Stimulated activated CD4-positive, alpha-beta T cell treated with anti-CD3 and anti-CD28 coated beads, TNF-alpha, amount 100 ng/mL, for 24 hours (primary cell): ENCODE results near the gene ZNF467.

ENCODE experiments used
- DNase-seq, 3 experiments: peaks; one replicate each; pipeline ENCODE4 v3.0.0-alpha.2; 2020; ENCODE audit warnings: low read depth in 3 of 3

Gene ZNF467

GRCh38 chr7:149748076-149748874, 25.1 kb downstream of the ZNF467 start:
- no peak for DNase-seq

DNA sequence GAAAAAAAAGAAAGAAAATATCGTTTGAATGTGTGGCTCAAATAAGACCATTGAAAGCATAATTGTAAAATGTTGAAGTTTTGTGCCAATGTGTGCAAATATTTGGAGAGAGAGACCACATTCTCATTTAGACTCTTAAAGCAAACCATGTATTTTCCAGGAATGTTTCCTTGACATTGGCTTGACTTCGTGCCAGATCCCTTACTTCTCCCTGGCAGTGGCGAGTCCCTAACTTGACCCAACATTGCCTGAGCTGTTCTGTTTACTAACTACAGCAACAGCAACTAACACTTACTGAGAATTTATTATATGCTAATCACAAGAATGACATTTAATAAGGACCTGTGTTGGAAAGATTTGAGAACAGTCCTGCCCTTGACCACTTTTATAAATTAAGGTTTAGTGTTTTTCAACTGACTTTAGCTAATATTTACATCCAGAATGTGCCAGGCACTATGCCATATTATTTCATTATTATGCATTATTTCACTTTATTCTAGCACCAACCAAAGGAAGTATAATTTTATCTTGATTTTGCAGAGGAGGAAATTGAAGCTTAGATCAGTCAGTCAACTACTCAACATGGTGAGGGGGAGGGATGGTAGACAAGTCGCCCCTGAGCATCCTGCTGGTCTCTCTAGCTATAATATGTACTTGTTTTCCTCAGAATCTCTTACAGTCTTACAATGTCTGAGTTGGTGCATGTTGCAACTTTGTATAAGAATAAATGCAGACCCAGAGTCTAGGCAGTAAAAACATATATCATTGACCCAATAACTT, 29.7 kb downstream of the ZNF467 start:
- no peak for DNase-seq

GRCh38 chr7:149742075-149742701, 31.2 kb downstream of the ZNF467 start:
- peak; percentile 31 to 63 (median 50) for DNase-seq

DNA sequence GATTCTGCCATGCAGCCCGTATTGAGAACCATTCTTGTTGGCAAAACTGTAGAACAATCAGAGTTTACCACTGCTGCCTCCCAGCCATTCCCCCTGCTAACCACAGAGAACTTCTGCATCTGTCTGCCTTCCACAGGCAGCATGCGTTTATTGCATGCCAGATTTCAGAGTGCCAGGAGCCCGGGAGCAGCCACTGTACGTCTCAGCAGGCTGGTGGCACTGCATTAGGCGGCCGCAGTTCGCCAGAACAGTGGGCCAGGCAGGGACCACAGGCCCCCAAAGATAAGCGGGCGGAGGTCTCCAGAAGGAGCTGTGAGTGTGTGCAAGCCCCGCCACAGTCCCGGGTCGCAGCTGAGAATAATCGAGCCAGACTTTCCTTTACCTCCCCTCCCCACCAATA, 31.8 kb downstream of the ZNF467 start:
- DNase-seq = no peak

GRCh38 chr7:149736478-149737360, 36.7 kb downstream of the ZNF467 start:
- no peak for DNase-seq

GRCh38 chr7:149735779-149736477, 37.5 kb downstream of the ZNF467 start:
- no peak for DNase-seq

GRCh38 chr7:149735181-149735602, 38.2 kb downstream of the ZNF467 start:
- DNase-seq = no peak

GRCh38 chr7:149734791-149735075, 38.7 kb downstream of the ZNF467 start:
- DNase-seq = no peak

DNA sequence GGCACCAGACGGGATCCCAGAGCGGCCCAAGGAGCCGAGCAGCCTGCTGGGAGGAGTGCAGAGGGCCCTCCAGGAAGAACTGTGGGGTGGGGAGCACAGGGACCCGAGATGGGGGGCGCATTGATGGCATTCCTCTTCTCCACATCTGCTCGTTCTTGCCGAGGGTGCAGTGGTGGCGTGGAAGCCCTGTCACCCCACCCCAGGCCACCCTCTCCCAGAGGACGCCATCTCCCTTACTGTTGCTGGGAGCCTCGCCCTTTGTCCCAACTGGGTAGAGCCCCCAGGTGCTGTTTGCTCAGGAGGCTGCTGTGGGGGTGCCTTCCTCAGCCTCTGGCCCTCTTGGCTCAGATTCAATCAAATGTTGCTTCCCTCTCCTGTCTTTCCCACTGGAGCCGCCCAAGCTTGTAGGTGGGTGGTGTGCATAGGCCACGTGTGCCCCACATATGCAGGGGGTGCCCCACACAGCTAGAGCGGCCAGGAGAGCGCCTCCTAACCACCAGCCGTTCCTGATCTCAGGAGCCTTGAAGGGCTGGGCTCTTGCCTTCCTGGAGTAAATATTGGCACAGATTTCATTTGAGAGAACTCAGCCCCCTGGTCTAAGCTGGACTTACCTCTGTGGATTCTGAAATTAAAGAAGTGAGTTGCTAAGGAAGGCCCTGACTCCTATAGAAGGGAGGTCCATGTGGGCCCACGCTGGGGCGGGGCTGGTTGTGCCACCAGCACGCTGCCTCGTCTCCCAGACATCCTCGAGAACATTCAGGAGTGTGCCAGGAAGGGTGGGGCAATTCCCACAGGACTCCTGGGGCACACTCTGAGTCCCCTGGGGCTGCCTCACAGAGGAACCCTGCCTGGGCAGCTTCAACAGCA, 39.2 kb downstream of the ZNF467 start:
- no peak for DNase-seq

GRCh38 chr7:149733131-149733923, 40.1 kb downstream of the ZNF467 start:
- no peak for DNase-seq

DNA sequence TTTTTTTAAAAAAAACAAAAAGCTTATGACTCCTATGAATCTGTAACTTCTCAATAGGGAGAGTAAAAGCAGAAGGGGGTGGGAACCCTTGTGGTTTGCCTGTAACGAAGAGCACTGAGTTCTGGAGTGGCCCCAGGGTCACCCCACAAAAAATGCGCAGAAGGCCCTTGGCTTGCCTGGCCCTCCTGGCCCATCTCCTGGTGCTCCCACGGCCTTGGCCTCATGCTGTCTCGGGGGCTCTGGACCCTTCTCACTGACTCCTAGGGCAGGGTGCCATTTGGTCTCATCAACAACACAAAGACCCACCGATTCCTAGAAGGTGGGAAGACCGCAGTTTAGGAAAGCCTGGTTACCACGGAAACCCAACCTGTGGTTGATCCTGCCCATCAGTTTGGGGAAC, 40.8 kb downstream of the ZNF467 start:
- no peak for DNase-seq

GRCh38 chr7:149732111-149732561, 41.3 kb downstream of the ZNF467 start:
- DNase-seq = no peak

GRCh38 chr7:149731207-149731955, 42.0 kb downstream of the ZNF467 start:
- DNase-seq = no peak

DNA sequence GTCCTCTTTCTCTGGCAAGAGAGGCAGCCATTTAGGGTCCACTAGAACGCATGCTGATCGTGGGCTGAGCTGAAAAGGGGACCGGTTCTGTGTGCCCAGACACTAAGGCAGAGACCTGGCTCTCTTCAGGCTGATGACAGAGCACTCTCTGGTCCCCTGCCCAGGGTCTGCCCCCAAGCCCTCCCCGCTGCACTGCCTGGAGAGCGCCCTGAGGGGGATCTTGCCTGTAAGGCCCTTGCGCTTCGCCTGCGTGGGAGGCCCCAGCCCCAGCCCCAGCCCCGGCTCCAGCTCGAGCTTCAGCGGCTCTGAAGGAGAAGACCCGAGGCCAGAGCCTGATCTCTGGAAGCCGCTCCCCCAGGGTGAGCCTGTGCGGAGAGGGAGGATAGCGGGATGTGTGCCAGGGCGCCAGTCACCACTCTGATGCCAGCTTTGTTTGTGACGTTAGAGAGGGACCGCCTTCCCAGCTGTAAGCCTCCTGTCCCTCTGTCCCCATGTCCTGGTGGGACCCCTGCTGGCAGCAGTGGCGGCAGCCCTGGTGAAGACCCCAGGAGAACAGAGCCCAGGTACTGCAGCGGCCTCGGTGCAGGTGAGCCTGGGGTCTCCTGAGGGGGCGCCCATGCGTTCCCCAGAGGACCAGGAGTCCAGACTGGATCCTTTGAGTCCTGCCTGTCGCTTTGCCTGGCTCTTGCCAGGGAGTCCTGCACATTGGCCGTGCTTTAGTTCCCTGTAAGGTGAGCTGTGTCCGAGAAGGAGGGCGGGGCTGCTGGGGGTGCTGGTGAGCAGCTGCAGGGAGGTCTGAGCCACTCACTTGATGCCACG, 43.2 kb downstream of the ZNF467 start:
- DNase-seq = no peak

DNA sequence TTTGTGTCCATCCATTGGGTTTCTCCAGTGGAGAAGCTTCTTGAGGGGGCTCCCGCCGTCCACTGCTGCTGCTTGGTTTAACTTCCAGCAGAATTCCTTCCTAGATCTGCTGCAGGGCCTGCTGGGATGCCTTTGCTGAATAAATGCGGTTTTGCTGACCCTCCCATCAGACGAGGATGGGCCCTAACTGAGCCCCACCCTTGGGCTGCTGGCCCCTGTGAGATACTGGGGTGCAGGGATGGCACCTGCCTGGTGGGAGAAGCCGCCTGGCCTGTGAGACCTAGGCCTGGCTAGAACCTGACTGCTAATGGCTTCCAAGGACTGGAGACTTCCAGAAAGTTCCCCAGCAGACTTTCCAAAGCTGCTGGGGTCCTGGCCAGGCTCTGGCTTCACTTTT, 43.8 kb downstream of the ZNF467 start:
- no peak for DNase-seq

DNA sequence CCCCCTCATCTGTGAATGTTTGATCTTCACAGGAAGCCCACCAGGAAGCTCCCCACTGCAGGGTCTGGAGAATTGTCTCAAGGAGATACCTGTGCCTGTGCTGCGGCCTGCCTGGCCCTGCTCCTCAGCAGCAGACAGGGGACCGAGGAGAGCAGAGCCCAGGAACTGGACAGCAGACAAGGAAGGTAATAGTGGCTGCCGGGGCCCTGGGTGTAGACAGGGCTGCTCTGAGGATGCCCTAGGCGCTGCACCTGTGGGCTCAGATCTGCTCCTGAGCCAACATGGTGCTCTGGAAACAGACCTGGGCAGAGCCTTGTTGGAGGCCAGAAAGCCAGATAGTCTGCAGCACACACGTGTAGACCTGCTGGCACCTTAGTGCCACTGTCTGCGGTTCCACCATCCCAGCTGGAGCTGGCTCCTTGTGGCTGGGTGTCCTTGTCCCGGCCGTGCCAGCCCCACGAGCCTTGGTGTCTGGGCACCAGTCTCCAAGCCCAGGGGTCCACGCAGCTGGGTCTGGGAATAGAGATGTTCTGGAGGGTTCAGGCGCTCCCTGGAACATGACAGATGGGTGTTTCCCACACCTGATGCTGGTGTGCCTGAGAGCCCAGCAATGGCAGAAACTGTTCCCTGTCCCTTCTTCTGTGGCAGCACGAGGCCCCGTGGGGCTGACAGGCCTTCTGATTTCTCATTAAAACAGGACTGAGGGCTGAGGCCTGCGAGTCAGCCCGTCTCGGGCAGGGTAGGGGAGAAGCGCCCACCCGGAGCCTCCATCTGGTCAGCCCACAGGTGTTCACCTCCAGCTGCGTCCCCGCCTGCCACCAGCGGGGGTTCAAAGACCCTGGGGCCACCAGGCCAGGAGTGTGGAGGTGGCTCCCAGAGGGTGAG, 44.7 kb downstream of the ZNF467 start:
- DNase-seq = no peak
